ENCODE measurements around the gene ZNF496.

ZNF496 gene

DNA sequence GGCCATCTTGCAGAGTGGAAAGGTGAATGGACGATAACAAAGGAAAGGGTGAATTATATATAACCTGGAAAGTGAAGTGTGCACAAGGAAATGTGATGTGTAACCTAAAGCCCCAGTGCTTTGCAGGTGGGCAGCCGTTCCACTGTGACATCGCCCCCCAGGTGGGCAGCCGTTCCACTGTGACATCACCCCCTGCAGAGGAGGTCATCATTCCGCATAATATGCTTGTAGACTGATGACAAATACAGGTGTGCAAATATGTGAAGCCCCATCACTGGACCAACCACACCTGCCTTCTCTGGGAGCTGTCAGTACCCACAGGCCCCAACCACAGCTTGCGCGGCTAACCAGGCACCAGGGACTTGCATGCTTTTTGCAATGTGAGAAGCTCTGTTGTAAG, 4.7 kb upstream of the ZNF496 start:
- Histone ChIP-seq H3K27ac (ENCODE audit: low read depth, low read length) (no peak overlapping the region), H3K27me3 (ENCODE audit: insufficient read depth, low read length) (no peaks in the 10 kb centered on the region), H3K4me3 (ENCODE audit: low read length) (no peak overlapping the region), H3K4me1 (ENCODE audit: insufficient read depth, low read length) (peaks cover 44% of the 10 kb centered on the region), H3K36me3 (ENCODE audit: insufficient read depth, low read length) (peaks cover 39% of the 10 kb centered on the region), H3K9me3 (ENCODE audit: insufficient read depth, low read depth, low read length) (no peaks in the 10 kb centered on the region), H3K9ac (ENCODE audit: low read depth, low read length) (no peak overlapping the region)
- 88% methylated on average over 7 of the region's 7 CpGs for whole genome bisulfite sequencing

DNA sequence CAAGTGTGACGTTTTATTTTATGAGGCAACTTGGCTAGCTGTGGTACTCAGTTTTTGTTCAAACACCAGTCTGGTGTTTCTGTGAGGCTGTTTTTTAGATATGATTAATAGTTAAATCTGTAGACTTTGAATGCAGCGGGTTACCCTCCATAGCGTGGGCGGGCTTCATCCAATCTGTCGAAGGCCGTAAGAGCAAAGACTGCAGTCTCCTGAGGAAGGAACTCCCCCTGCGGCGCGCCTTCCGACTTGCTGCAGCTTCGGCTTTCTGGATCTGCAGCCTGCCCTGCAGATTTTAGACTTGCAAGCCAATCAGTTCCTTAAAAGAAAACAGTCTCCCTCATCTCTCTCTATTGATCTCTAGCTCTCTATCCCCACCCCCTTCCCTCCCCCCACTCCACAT, 4.2 kb upstream of the ZNF496 start:
- H3K9me3 ChIP-seq (ENCODE audit: insufficient read depth, low read depth, low read length) = no peaks in the 10 kb centered on the region
- H3K27me3 ChIP-seq (ENCODE audit: insufficient read depth, low read length) = no peaks in the 10 kb centered on the region
- 47% methylated on average over 11 of the region's 11 CpGs for WGBS
- peak overlapping the region; percentile 10 for H3K4me3 ChIP-seq (ENCODE audit: low read length)
- no peak overlapping the region for H3K9ac ChIP-seq (ENCODE audit: low read depth, low read length)
- peaks cover 44% of the 10 kb centered on the region for H3K4me1 ChIP-seq (ENCODE audit: insufficient read depth, low read length)
- H3K36me3 ChIP-seq (ENCODE audit: insufficient read depth, low read length) = peaks cover 34% of the 10 kb centered on the region
- H3K27ac ChIP-seq (ENCODE audit: low read depth, low read length) = 0 out of 2 replicates have a peak overlapping the region, but pooled peaks have one; percentile 11

DNA sequence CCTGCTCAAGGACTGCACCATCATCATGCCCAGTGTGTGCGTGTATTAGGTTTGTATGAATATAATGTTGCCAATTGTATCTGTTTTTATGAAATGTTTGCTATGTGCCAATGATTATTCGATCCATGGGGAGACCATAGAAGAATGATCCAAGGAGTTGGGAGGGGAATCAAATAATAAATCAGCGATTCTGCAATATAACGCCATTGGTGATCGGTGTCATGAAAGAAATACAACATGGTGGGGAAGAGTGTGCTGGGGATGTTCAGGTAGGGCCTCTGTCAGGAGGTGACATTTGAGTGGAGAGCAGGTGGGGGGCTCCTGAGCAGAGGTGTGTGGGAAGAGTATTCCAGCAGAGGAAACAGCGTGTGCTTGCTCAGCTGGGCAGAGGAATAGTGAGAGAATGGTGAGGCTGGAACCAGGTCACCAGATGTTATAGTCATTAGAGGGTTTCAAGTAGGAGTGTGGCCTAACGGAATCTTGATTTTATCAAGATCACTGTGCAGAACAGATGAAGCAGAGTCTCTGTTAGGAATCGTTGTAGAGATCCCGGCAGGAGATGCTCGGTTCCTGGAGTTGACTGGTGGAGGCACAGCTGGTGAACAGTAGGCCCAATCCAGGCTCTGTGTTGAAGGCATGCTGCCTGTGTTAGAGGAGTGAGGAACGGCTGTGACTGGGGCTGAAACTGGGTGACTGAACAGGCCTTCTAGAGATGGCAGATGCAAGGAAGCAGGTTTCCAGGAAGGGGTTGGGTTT, 2.9 kb upstream of the ZNF496 start:
- WGBS = 89% methylated on average over 11 of the region's 11 CpGs
- Histone ChIP-seq H3K27ac (ENCODE audit: low read depth, low read length) (no peak overlapping the region), H3K9me3 (ENCODE audit: insufficient read depth, low read depth, low read length) (no peaks in the 10 kb centered on the region), H3K9ac (ENCODE audit: low read depth, low read length) (no peak overlapping the region), H3K4me3 (ENCODE audit: low read length) (no peak overlapping the region), H3K4me1 (ENCODE audit: insufficient read depth, low read length) (peaks cover 50% of the 10 kb centered on the region), H3K27me3 (ENCODE audit: insufficient read depth, low read length) (no peaks in the 10 kb centered on the region), H3K36me3 (ENCODE audit: insufficient read depth, low read length) (peaks cover 27% of the 10 kb centered on the region)

DNA sequence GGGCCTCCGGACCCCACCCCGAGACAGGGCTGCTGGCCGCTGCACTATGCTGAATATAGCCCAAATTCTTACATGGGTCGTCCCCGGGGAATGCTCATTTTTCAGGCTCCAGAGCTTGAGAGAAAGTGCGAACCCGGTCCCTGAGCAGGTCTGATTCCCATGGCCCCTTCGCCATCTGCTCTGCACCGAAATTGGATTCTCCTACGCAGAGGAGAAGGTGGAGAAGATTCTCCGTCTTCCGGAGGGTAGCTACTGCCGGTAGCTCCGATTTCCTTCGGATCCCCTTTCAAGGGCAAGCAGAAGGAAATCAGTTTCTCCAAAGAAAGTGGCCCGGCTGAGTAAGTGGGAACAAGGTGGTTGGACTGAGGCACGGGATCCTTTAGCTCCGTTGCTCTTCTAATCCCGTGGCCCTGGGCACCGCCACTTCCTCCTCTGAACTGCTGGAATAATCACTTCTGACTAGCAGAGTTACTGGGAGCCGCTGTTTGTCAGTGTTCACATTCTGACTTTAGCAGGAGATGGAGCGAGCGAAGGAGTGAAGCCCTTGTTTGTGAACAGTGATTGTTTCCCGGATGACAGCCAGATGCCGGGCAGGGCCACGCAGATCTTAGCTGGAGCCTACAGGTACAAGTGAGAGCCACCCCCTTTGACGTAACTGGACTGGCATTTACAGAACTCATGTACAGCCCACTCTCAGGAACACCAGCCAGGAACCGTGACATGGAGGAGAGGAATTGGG, 1.1 kb upstream of the ZNF496 start:
- Histone ChIP-seq H3K4me3 (ENCODE audit: low read length) (peak overlapping the region; percentile 96), H3K9ac (ENCODE audit: low read depth, low read length) (peak overlapping the region; percentile 94), H3K27ac (ENCODE audit: low read depth, low read length) (peak overlapping the region; percentile 84), H3K36me3 (ENCODE audit: insufficient read depth, low read length) (peaks cover 37% of the 10 kb centered on the region), H3K9me3 (ENCODE audit: insufficient read depth, low read depth, low read length) (no peaks in the 10 kb centered on the region), H3K27me3 (ENCODE audit: insufficient read depth, low read length) (no peaks in the 10 kb centered on the region), H3K4me1 (ENCODE audit: insufficient read depth, low read length) (peaks cover 47% of the 10 kb centered on the region)
- 10% methylated on average over 28 of the region's 28 CpGs for WGBS

DNA sequence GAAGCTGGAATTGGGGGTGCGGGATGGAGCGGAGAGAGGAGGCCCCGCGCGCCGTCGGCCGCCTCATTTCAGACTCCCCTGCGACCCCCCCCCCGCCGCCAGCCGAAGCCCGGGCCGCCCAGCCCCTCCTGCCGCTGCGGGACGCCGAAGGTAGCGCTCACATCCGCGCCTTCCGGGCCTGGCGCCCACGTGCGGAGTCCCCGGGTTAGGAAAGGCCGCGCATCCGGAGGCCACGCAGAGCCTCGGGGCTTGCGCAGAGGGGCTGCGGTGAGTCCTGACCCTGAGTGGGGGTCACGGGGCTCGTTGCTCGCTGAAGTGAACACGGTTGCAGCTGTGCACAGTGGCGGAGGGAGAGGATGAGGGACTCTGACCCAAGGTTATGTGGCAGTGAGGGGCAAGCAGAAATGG, 552 bp upstream of the ZNF496 start:
- Histone ChIP-seq H3K4me1 (ENCODE audit: insufficient read depth, low read length) (peaks cover 44% of the 10 kb centered on the region), H3K9ac (ENCODE audit: low read depth, low read length) (peak overlapping the region; percentile 94), H3K4me3 (ENCODE audit: low read length) (peak overlapping the region; percentile 96), H3K9me3 (ENCODE audit: insufficient read depth, low read depth, low read length) (no peaks in the 10 kb centered on the region), H3K27ac (ENCODE audit: low read depth, low read length) (peak overlapping the region; percentile 84), H3K27me3 (ENCODE audit: insufficient read depth, low read length) (no peaks in the 10 kb centered on the region), H3K36me3 (ENCODE audit: insufficient read depth, low read length) (peaks cover 43% of the 10 kb centered on the region)
- under 1% methylated on average over 36 of the region's 38 CpGs for WGBS

DNA sequence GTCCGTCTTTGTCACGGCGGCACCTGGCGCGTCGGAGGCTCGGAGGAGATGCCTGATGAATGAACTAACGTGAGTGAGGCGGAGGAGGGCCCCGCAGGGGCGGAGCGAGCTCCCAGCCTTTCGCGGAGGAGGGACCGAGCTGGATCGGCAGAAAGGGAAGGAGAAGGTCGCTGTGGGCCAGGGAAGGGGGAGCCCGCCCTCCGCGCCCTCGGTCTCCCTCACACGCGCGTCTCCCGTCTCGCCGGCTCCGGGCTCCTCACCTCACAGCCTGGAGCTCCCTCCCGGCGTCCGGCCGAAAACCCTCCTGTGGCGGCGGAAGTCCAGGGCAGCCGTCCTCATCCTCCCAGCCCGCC, 519 bp downstream of the ZNF496 start:
- Histone ChIP-seq H3K9me3 (ENCODE audit: insufficient read depth, low read depth, low read length) (no peaks in the 10 kb centered on the region), H3K27ac (ENCODE audit: low read depth, low read length) (peak overlapping the region; percentile 88), H3K27me3 (ENCODE audit: insufficient read depth, low read length) (no peaks in the 10 kb centered on the region), H3K4me1 (ENCODE audit: insufficient read depth, low read length) (peaks cover 33% of the 10 kb centered on the region), H3K36me3 (ENCODE audit: insufficient read depth, low read length) (peaks cover 45% of the 10 kb centered on the region), H3K9ac (ENCODE audit: low read depth, low read length) (peak overlapping the region; percentile 94), H3K4me3 (ENCODE audit: low read length) (peak overlapping the region; percentile 96)
- under 1% methylated on average over 36 of the region's 36 CpGs for WGBS

DNA sequence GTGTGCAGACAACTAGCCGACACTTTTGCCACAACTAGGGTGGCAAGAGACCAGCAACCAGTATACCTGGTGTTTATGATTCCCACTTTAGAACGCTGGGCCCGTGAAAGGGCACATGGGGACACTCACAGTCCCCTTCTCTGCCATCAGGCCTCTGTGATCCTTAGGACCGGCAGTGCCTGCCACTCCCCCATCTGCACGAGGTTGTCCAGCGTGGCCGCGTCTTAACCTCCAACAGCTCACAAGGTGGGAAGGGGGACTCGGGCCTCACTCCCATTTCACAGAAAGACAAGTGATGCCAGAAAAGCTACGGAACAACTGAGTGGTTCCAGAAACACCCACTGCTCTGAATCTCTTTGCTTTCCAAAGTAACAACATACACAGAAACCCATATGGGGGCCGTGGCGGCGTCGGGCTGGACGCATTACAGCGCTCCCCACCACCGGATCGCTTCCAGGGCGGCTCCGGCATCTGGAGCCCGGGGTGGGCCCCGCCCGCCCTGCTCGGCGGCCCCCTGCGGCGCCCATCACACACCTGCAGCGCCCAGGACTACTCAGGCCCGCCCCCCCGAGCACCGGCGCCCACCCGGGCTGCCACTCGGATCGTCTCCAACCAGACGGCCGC, 1.0 kb downstream of the ZNF496 start:
- Histone ChIP-seq H3K27ac (ENCODE audit: low read depth, low read length) (peak overlapping the region; percentile 88), H3K36me3 (ENCODE audit: insufficient read depth, low read length) (peaks cover 47% of the 10 kb centered on the region)
- WGBS = 9% methylated on average over 37 of the region's 37 CpGs

DNA sequence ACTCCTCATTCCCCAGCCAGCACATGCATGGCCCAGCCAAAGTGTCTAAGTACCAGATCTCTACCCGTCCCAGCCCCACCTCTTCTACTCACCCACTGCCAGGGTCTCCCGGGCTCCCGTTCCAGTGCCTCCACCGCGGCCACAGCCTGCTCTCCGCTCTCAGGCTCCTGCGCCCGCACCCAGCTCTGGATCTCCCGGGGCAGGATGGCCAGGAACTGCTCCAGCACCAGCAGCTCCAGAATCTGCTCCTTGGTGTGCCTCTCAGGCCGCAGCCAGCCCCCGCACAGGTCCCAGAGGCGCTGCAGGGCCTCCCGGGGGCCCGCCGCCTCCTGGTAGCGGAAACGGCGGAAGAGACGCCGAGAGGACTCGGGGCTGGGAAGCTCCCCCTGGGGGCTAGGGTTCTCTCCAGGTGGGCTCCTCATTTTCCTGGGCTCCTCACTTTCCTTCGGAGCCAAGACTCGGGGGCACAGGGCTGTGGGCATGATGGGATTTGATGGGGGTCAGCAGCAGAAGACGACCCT, 2.5 kb downstream of the ZNF496 start:
- H3K9ac ChIP-seq (ENCODE audit: low read depth, low read length) = no peak overlapping the region
- H3K9me3 ChIP-seq (ENCODE audit: insufficient read depth, low read depth, low read length) = no peaks in the 10 kb centered on the region
- H3K27ac ChIP-seq (ENCODE audit: low read depth, low read length) = no peak overlapping the region
- peaks cover 29% of the 10 kb centered on the region for H3K4me1 ChIP-seq (ENCODE audit: insufficient read depth, low read length)
- H3K27me3 ChIP-seq (ENCODE audit: insufficient read depth, low read length) = no peaks in the 10 kb centered on the region
- H3K4me3 ChIP-seq (ENCODE audit: low read length) = no peak overlapping the region
- WGBS = 96% methylated on average over 24 of the region's 24 CpGs
- H3K36me3 ChIP-seq (ENCODE audit: insufficient read depth, low read length) = peaks cover 60% of the 10 kb centered on the region

More for the DNA sequence above, 1.0 kb downstream of the ZNF496 start:
- H3K9ac ChIP-seq (ENCODE audit: low read depth, low read length) = peak overlapping the region; percentile 94
- H3K4me1 ChIP-seq (ENCODE audit: insufficient read depth, low read length) = peaks cover 29% of the 10 kb centered on the region
- no peaks in the 10 kb centered on the region for H3K27me3 ChIP-seq (ENCODE audit: insufficient read depth, low read length)
- H3K9me3 ChIP-seq (ENCODE audit: insufficient read depth, low read depth, low read length) = no peaks in the 10 kb centered on the region
- peak overlapping the region; percentile 96 for H3K4me3 ChIP-seq (ENCODE audit: low read length)

DNA sequence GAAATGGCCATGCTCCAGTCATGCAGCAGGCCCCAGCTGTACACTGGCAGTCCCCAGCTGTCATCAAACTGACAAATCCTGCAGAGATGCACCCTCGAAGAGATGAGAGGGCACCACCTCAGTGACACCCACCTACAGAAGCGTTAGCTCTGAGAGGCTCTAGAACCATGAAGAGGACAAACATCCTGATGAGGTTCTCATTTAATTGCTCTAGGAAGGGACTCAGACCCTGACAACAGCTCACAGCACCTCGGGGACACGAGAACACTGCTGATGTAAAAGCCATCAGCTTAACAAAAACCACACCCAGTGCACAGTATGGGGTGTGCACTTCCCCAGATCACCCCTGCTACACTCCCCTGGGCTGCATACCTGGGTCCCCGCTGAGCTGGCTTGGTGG, 3.4 kb downstream of the ZNF496 start:
- Histone ChIP-seq H3K27ac (ENCODE audit: low read depth, low read length) (no peak overlapping the region), H3K4me3 (ENCODE audit: low read length) (no peak overlapping the region), H3K36me3 (ENCODE audit: insufficient read depth, low read length) (peaks cover 65% of the 10 kb centered on the region), H3K9ac (ENCODE audit: low read depth, low read length) (no peak overlapping the region), H3K4me1 (ENCODE audit: insufficient read depth, low read length) (peaks cover 29% of the 10 kb centered on the region), H3K27me3 (ENCODE audit: insufficient read depth, low read length) (no peaks in the 10 kb centered on the region), H3K9me3 (ENCODE audit: insufficient read depth, low read depth, low read length) (no peaks in the 10 kb centered on the region)
- 93% methylated on average over 5 of the region's 5 CpGs for WGBS

DNA sequence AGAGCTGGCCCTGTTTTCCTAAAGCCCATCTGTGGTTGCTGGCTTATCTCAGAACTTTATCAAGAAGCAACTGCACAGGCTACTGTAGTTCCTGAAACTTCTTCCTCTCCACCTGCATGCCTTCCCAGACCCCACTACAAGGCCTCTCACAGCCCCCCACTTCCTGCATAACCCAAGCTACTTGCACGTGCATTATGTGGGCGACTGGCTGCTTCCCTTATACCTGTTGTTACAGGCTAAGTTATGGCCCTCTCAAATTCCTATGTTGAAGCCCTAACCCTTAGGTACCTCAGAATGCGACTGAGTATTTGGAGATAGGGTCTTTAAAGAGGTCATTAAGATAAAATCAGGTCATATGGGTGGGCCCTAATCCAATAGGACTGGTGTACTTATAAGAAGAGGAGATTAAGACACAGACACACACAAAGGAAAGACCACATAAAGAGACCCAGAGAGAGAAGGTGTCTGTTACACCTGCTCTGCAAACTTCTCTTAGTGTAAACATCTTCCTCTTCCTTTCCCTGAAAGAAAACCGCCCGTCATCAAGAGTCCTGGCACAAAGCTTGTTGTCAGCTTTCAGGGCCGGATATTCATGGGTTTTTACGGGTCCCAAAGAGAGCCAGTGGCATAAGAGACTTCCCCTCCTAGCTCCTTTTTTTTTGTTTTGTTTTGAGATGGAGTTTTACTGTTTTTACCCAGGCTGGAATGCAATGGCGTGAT, 5.1 kb downstream of the ZNF496 start:
- peaks cover 30% of the 10 kb centered on the region for H3K4me1 ChIP-seq (ENCODE audit: insufficient read depth, low read length)
- no peak overlapping the region for H3K4me3 ChIP-seq (ENCODE audit: low read length)
- no peak overlapping the region for H3K27ac ChIP-seq (ENCODE audit: low read depth, low read length)
- H3K9me3 ChIP-seq (ENCODE audit: insufficient read depth, low read depth, low read length) = no peaks in the 10 kb centered on the region
- H3K9ac ChIP-seq (ENCODE audit: low read depth, low read length) = no peak overlapping the region
- H3K27me3 ChIP-seq (ENCODE audit: insufficient read depth, low read length) = no peaks in the 10 kb centered on the region
- 95% methylated on average over 8 of the region's 8 CpGs for WGBS
- H3K36me3 ChIP-seq (ENCODE audit: insufficient read depth, low read length) = peaks cover 82% of the 10 kb centered on the region
